GM19351 (cell line): Measurements from ENCODE around the gene HOXA11.

ENCODE experiments used
- ATAC-seq: cut with Tn5 transposase; IDR thresholded peaks from one replicate; pipeline ENCODE4 v1.9.1; 2021; ENCODE audit warnings: mild to moderate bottlenecking, moderate library complexity; ENCODE audit not compliant: unreplicated experiment

The HOXA11 gene

DNA sequence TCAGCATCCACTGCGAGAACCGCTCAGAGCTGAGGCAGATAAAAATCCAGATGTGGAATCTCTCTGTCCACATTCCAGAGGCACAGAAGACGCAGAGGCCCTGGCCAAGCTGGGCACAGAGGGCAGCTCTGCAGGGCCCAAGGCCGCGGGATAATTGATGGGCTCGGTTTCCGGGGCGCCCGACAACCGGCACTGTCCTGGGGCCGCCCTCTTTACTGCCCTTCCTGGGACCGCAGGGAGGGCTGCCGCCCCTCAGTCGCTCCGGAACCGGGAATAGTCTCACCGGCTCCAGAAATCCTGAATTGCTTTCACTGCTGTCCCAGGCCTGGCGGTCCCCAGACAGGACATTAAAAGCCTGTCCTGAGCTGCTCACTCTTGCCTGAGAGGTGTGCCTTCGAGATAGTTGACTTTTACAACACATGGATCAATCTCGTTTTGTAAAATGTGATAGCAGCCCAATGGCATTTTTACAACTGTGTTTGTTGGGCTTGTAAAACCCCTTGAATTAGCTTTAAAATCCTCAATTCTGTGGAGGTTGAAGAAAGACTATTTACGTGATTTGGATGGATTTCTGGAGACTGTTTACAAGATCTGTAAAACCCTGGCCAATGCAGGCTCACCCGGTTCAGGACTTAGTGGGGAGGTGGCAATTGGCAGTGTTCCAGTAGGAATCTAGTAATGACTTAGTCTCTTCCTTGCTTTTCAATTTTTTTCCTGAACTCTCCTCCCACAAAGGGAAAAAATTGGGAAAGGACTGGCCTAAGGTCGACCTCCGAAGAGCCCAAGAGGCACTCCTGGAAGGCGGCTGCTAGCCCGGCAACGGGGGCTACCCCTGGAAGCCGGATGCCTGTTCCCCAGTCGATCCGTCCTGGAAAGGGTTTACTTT is 36.0 kb downstream of the HOXA11 start:
- ATAC-seq: no peak

DNA sequence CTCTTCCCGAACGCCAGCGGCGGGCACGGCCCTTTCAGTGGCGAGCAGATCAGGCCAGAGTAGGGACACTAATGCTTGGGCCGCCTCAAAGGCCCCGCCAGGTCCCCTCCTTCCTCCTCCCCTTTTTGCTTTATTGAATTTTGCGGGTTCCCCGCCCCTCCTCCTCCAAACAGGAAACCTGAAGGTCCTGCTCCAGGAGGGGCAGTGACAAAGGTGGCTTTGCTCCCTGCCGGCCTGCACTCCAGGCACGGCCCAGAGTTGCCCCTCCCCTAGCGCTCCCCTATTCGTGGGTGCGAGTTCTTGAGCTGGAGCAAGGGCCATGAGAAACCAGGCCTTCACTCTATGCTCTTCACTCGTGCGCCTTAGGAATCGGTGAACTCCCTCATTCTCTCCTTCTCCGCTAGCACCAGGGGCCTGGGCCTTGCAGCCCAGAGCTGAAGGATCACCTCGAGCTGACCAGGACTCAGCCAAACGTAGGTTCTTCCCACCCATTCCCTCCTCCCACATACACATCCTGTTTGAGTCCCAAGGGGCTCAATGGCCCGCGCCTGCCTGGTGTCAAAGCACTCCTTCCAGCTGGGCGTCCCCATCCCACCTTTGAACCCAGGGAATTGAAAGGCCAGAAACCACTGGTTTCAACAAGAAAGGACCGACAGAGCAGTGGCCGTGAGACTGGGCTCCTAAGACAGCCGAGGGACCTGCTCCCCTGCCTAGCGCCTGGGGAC is 36.8 kb downstream of the HOXA11 start:
- ATAC-seq: no peak

- no peak for ATAC-seq
These were observed 37.6 kb downstream of the HOXA11 start, which contains the start of gene HOXA6 for GRCh38 chr7:27147199-27148030. Gene HOXA6 (minus strand): TSS chr7:27147774. CDS start chr7:27147749, 25 bp downstream.

DNA sequence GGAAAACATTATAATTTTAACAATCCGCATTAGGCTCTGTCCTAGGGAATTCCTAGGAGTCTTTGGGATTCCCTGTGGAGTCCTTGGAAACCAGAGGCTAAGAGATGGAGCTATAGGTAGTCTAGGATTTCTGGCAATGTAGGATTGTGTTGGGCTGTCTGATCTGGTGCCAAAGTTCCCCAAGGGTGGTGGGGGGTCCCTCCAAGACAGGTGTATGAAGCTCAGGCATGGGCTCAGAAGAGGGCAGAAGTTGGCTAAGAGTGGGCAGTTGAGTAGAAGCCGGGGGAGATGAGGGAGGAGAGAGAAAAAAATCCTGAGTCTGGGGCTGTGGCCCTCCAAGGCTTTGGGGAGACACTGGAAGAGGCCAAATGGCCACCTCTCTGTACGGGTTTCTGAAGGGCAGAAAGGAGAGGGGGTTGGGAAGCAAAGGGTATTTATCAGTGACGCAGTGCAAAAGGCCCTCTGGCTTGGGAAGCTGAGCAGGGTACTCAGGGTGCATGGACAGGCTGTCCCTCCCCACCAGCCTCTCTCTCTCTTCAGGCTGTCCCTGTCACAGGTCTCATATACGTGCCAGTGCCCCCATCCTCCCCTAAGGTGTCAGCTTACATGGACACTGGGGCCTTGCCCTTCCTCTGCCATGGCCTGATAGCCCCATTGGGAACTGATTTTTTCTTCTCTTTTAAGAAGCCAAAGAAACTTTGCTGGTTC is 38.4 kb downstream of the HOXA11 start:
- no peak for ATAC-seq

DNA sequence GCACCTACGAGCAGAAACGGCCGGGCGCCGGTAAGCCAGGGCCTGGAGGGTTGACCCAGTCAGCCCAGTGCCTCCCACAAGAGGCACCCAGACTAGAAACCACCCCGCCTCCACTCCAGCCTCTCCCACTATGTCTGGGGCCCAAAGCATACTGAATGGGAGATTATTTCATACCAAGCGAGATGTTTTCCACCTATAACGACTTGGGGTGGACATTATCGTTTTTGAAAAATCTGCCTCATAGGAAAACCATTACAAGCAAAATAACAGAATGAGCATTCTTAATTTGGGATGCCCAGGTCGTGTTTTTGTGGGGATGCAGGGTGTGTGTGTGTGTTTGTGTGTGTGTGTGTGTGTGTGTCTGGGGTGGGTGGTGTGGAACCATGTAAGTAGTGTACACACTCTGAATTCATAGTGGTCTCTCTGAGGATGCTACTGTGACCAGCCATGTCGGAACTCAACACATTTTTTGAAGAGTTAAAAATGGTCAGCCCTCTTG is 39.1 kb downstream of the HOXA11 start:
- ATAC-seq: no peak

DNA sequence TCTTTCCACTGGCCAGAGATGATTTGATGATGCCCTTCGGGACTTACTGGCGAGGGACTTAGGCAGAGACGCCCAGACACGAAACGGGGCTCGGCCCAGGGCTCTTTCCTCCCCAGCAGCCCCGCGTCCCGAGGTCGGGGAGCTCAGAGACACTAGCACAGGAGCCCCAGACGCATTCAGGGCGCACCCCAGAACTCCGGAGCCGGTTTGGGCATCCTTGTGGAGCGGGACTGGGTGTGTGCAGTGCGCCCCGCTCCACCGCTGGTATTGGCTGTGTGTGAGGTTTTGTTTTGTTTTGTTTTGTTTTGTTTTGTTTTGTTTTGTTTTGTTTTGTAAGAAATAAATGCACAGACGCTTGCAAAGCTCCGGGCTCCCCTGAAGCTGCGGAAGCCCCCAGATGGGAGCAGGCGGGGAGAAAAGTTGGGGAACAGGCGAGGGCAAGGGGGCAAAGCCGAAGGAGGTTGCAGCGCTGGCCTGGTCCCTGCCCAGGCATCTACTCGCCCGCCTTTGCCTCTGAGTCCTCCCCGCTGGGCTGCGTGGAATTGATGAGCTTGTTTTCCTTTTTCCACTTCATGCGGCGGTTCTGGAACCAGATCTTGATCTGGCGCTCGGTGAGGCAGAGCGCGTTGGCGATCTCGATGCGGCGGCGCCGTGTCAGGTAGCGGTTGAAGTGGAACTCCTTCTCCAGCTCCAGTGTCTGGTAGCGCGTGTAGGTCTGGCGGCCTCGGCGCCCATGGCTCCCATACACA is 39.7 kb downstream of the HOXA11 start:
- ATAC-seq: no peak

DNA sequence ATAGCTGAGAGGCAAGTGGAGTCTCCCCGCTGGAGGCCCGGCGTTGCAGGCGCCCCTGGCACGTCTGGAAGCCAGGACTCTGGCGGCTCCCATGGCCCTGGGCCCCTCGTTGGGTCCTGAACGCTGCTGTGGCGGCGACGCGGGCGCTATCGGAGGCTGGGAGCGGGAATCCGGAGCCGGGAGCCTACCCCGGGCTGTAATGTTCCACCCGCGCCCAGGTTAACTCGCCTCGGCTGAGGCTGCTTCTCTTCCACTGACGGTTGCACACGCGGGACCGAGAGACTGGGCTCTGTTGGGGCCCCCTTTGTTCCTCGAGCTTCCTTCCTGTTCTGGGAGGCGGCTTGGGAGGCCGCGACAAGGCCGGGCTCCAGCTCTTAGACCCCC is 40.3 kb downstream of the HOXA11 start:
- ATAC-seq: no peak

DNA sequence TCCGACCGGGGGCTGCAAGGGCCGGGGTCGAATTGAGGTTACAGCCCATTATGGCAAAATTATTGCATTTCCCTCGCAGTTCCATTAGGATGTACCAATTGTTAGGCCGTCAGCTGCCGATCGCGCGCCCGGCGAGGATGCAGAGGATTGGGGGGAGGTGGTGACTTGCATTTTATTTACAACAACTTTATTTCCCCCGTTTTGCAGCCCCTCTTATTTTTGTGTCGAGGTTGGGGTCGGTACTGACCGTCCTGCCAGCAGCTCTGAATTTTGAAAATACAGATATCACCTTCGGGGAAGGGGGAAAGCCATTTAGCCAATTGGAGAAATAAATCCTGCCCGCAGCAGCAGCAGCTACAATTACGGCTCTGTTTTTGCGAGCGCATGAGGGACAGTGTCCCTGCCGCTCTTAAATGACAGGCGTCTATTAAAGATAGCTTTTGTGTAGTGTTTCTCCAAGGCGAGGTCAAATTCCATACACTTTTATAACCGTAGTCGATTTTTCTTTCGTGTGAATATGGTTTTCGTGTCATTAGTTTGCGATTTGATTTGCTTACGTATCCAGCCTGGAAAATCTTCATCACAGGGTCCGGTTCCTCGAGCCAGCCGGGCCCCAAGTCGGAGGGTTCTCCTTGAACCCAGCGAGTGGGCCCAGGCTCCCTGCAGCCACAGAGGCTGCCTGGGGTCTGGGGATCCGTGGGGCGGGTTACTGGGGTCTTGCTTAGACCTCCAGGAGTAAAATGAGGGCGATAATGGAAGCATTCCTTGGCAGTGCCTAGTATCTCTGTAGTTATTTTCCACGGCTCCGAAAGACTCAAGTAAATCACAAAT is 40.9 kb downstream of the HOXA11 start:
- ATAC-seq: no peak

GRCh38 chr7:27143023-27143949 is 41.7 kb downstream of the HOXA11 start, which contains the start of gene HOXA5:
Gene HOXA5 (minus strand): TSS chr7:27143681. CDS start chr7:27143607, 74 bp downstream.
- ATAC-seq: no peak

DNA sequence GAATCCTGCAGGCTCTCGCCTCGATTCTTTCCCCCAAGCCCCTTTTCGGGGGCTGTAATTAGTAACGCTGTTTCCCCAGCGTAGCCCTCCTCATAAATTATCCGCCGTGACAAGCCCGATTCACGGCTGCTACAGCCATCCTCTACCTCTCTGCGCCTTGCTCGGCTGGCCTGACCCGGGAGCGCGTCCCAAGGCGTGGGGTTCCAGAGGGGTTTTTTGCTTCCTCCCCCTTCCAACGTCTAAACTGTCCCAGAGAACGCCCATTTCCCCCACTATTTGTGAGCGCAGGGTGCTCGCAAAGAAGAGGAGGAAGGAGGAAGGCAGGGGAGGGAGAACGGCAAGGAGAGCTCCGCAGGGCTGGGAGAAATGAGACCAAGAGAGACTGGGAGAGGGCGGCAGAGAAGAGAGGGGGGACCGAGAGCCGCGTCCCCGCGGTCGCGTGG is 42.4 kb downstream of the HOXA11 start:
- ATAC-seq: no peak

- no peak for ATAC-seq
These were observed 43.0 kb downstream of the HOXA11 start for GRCh38 chr7:27141923-27142579.

- ATAC-seq: no peak
These were observed 43.7 kb downstream of the HOXA11 start for GRCh38 chr7:27141137-27141922.

GRCh38 chr7:27140126-27140857 is 44.7 kb downstream of the HOXA11 start:
- no peak for ATAC-seq

DNA sequence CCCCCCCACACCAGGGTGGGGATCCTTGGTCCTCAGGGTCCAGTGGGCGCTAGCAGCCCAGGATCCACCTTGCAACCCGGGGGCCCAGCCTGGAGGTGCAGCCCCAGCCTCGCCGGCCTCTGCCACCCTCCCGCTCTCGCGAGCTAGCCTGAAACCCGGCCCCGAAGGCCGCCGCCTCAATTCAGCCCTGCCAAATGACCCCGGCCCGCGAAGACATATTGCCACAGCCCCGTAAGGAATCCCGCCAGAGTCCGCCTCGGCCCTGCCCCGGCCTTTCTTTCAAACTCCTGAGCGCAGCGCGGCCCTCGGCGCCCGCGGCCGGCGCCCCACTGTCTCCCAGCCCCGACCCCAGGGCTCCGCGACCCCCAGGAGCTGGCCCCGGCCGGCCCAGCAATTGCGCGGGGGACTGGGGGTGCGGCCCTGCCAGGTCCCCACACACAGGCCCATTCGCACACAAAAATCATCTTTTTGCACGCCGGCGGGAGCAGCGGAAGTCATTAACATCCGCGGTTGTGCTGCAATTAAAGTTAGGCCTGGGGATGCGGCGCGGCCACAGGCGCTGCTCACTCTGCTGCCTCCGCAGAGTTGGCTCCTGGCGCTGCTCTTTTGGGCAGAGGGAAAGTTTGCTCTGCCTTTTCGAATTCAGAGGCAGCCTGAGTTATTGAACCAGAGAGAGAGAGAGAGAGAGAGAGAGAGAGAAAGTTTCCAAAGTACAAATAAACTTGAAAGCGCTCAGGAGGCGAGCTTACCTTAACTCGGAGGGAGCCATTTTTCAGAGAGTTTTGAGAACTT is 45.5 kb downstream of the HOXA11 start:
- ATAC-seq: no peak

GRCh38 chr7:27138985-27139333 is 46.1 kb downstream of the HOXA11 start:
- no peak for ATAC-seq
